Measurements from ENCODE around the gene TRPV4.

Gene TRPV4

DNA sequence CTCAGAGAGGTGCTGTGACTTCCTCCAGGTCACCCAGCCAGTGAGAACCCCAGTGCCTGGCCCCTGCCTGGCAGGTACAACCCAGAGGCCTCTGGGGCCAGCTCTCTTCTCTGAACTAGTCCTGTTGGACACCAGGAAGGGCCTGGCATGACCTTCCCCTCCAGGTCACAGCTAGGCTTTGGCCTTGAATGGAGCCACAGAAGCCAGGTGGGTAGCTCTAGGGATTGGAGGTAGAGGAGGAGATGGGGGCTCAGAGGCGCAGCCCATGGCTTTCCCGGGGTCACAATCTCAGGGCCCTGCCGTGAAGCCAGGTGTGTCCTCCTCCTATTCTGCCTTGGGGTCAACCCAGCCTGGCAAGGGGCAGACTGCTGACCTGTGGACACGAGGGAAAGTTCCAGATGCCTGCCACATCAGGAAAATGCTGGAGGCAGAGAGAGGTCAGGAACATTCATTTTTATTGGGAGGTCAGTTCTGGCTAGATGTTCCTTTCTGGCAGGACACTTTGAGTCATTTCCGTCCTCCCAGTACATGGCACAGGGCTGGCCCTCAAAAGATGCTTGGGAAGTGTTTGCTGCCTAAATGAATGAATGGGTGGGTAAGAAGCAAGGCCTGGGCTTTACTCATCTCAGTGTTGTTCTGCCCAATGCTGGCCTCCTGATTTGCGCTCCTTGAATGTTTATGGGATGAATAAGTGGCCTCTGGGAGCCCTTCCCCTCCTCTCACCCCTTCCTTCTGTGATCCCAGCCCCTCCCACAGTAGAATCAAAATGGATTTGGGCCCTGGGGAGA, 94.1 kb downstream of the TRPV4 start:
- no peak for DNase-seq

DNA sequence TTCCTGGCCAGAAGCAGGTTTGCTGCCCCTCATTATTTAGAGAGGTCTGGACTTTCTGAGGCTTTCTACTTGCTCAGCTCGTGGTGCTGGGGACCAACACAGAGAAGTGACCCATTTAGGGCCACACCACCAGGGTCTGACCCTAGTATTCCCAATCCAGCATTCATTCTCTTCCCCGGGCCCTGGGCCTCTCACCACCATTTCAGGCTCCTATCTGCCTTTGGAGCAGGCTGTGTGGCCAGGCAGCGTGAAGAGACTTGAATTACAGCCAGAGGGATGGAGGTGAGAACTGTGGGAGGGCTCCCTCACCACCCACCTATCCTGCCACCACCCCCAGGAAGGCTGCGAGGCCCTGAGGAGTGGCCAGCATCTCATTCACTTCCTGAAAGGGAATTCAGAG, 95.0 kb downstream of the TRPV4 start:
- DNase-seq = no peak

DNA sequence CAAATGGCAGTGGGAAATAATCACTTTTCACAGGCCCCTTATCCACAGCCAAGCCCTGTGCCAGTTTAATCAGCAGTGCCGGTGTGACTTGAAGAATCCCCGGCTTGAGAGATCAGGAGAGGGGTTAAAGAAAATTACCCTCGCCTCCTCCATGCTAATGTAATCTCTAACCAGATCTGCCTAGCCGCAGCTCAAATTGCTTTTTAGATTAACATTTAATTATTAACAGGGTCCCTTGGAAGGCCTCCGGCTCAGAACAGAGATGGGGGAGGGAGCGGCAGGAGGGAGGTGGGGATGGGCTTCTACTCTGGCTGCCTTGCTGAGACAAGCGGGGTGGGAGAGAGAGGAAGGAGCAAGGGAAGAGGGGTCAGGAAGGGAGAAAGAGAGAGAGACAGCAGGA, 95.6 kb downstream of the TRPV4 start:
- DNase-seq = no peak

DNA sequence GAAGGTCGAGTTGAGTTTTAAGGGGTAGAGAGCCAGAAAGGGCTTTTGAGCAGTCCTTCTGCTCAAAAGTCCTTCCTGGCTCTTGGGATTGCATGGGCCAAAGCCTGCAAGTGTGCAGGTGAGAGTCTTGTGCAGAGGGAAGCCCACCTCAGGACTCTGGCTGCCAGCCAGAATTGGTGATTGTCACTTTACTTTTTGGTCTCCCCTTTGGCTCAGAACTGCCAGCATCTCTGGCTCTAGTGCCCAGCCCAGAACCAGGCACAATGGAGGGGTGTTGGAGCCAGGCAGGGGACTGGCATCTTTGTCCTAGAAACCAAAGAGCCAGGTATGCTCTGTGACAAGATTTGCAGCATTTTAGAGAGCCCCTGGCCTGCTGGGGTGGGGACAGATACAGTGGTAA, 96.1 kb downstream of the TRPV4 start:
- no peak for DNase-seq

DNA sequence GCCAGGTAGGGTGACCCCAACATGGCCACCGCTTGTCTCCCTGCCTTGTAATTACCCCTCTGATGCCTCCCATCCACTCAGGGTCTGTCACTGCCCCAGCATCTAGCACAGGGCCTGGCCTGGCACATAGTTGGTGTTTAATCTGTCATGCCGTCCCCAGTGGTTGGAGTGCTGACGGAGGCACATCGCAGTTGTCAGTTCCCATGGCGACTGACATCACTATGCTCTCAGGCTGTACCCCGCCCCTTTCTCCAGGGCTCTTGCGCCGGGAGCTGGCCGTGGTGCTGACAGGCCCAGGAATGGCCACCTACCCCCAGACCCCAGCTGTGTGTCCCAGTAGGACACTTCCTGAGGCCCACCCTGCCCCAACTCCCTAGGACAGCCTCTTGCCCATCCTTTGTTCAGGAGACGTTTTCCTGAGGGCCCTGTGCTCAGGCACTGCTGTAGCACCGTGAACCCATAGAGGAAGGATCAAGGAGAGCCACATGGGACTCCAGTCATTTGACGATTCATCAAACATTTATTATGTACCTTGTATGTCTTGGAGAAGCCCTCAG, 96.6 kb downstream of the TRPV4 start:
- no peak for DNase-seq

DNA sequence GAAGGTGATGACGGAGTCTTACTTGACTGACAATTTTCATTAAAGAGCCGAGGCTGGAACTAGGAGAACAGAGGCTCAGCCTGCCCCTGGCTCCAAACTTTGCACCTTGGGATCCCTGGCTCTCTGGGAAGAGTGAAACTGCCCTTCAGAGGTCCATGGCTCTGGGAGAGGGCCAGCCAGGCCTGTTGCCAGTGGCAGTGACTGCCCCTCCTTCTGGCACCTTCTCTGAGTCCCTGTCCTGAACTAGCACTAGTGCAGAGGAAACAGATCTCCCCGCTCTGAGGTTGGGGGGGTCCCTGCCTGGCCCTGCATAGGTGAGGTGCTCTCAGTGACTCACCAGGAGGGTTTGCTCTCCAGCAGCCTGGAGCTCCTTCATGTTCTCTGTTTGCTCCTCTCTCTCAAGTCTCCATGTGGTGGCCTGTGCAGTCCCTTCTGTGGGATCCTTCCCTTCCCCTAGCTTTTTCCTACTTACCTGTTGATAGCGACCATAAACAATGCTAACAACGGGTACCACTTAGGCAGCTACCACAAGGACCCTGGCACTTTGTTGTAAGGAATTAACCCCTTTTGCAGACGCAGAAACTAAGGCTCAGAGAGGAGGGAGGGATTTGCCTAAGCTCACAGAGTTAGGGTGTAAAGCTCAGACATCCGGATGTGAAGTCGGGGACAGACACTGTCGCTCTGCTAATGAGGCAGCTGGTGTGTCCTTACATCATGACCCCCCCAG, 97.2 kb downstream of the TRPV4 start:
- no peak for DNase-seq

DNA sequence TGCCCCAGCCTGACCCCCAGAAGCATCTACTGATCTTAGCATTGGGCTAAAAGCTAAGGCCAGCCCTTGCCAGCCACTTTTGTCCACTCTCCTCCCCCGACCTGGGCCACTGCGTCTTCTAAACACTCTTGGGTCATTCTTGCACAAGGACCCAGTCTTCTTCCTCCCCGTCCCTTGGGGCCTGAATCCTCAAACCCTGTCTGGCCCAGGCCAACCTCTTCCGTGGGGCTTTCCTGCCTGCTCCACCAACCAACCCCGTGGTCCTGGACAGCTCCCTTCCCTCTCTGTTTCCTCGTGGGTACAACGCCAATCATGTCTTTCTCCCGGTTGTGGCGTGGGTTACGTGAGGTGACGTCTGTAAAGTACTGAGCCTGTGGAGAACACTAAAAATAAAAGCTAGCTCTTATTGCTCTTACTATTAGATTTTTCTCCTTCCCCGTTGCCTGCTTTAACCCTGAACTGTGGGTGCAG, 98.1 kb downstream of the TRPV4 start:
- no peak for DNase-seq

DNA sequence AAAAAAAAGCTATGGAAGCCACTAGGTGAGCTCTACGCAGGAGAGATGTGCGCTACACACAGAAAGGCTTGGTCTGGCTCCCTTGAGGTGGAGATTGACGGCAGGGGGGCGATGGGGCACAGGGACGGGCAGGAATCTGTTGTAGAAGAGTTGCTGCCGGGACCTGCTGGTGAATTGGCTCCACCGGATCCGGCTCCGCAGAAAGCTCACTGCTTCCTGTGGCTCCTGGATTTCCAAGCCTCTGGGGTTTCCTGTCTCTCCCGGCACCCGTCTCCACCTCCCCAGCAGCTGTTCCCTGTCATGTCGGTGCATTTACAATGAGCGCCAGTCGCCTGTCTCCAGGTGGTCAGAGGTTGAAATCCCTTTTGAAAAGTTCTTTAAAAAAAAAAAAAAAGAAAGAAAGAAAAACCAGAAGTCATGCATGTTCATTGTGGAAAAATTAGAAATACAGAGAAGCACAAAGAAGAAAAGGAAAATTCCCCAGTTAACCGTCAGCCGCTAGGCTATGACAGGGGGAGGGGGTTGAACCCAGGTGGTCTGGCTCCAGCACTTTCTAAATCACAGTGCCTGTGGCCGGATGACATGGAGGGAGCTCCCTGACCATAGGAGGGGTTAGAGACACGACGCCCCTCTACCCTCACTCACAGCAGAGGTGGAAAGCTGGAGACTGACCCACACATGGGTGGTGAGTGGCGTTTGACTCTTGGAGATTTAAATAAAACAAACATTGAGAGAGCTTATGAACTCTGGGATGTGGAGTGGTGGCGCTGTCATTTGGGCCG, 98.8 kb downstream of the TRPV4 start:
- DNase-seq = no peak
